Panc1 (cell line): Measurements from ENCODE around the gene SGMS2. TPM values are rescaled to one million over a fixed set of nuclear protein-coding genes. Genes with fewer than 3 reads are reported as not detected.

ENCODE experiments used
- ATAC-seq: fragments of 200-7000 bp; cut with Tn5 transposase; 2 replicates; pipeline ENCODE4 v1.9.1; 2020; ENCODE audit warnings: mild to moderate bottlenecking, moderate library complexity
- BruUV-seq: library from RNA; stranded (reverse); fragments of 400-500 nt; replicated peaks from 2 replicates; lab custom pipeline; 2021; lab: Mats Ljungman, UMichigan
- CTCF ChIA-PET: fragments of 300-600 bp; sonication (Branson Sonifier 250); formaldehyde crosslinking; loops from one replicate; lab custom pipeline; 2022; ENCODE audit warnings: antibody characterized with exemption; lab: Charles Lee
- POLR2A ChIA-PET: fragments of 300-600 bp; sonication (Branson Sonifier 250); formaldehyde crosslinking; loops from one replicate; lab custom pipeline; 2022; ENCODE audit warnings: antibody characterized with exemption; lab: Charles Lee
- DNase-seq: peaks from one replicate; pipeline ENCODE4 v3.0.0-alpha.2; 2010; ENCODE audit warnings: low read depth, low spot score
- H3K27ac ChIP-seq: 2 replicates; pipeline ENCODE4 v1.5.1; 2011; ENCODE audit warnings: mild to moderate bottlenecking, low read length, inconsistent platforms
- H3K27me3 ChIP-seq: fragments of 200-500 bp; sonication (Bioruptor generic); 2 replicates; pipeline ENCODE4 v1.6.0; 2014; ENCODE audit warnings: low read length, inconsistent platforms; ENCODE audit not compliant: control insufficient read depth, insufficient read depth
- H3K36me3 ChIP-seq: fragments of 200-500 bp; sonication (Bioruptor generic); 2 replicates; pipeline ENCODE4 v1.5.1; 2014; ENCODE audit warnings: inconsistent platforms, mild to moderate bottlenecking, low read length, moderate library complexity; ENCODE audit not compliant: control insufficient read depth, insufficient read depth
- H3K4me1 ChIP-seq: 2 replicates; pipeline ENCODE4 v1.5.1; 2011; ENCODE audit warnings: inconsistent platforms, mild to moderate bottlenecking, low read length, moderate library complexity; ENCODE audit not compliant: control insufficient read depth, insufficient read depth
- H3K4me3 ChIP-seq, 2 experiments: 2 replicates each; pipeline ENCODE4 v1.5.1; 2011 to 2012; ENCODE audit warnings: low read depth in 2 of 2, low read length in 2 of 2, mild to moderate bottlenecking in 2 of 2, inconsistent platforms in 1 of 2, moderate library complexity in 1 of 2
- H3K9me3 ChIP-seq: fragments of 200-500 bp; sonication (Bioruptor generic); 2 replicates; pipeline ENCODE4 v1.5.1; 2014; ENCODE audit warnings: low read depth, mild to moderate bottlenecking, inconsistent platforms, low read length, moderate library complexity; ENCODE audit not compliant: control insufficient read depth, insufficient read depth
- POLR2AphosphoS5 ChIP-seq: IDR thresholded peaks from 2 replicates; pipeline ENCODE4 v1.6.1; 2012; ENCODE audit warnings: mild to moderate bottlenecking, low read depth, low read length, moderate library complexity
- REST ChIP-seq, 2 experiments: IDR thresholded peaks; 2 replicates each; pipeline ENCODE4 v1.6.1; 2011 to 2012; ENCODE audit warnings: low read depth in 2 of 2, control low read depth in 1 of 2, low read length in 1 of 2, mild to moderate bottlenecking in 1 of 2, moderate library complexity in 1 of 2; ENCODE audit not compliant: insufficient read depth in 1 of 2
- SIN3A ChIP-seq: IDR thresholded peaks from 2 replicates; pipeline ENCODE4 v1.6.1; 2012; ENCODE audit warnings: low read depth, mild to moderate bottlenecking, low read length, moderate library complexity, borderline replicate concordance; ENCODE audit not compliant: insufficient read depth
- TCF7L2 ChIP-seq: IDR thresholded peaks from 2 replicates; pipeline ENCODE4 v1.6.1; 2011; ENCODE audit warnings: mild to moderate bottlenecking, low read depth, low read length, inconsistent platforms
- in situ Hi-C: cut with HindIII; loops from 2 replicates; pipeline ENCODE4 v1.10.0; 2016; ENCODE audit warnings: low sequenced_read_pairs, low pct_unique_long_range_greater_than_20kb
- intact Hi-C: fragments of 100-400 bp; cut with micrococcal nuclease; formaldehyde crosslinking; loops from one replicate; pipeline ENCODE4 v1.10.0; 2022; ENCODE audit not compliant: unreplicated experiment
- total RNA-seq: library from RNA; stranded (reverse); gene quantifications from one replicate; pipeline ENCODE4 v1.2.1, GENCODE V29; 2021; ENCODE audit not compliant: unreplicated experiment
- TF ChIP-seq, protein P1 (sequence below): fragments of 450-650 bp; IDR thresholded peaks from 2 replicates; pipeline ENCODE4 v1.5.1; 2017; ENCODE audit warnings: mild to moderate bottlenecking

Gene SGMS2
- total RNA-seq, 1 experiment from 2014 or later = 15.6 TPM

GRCh38 chr4:107808572-107808971 lies 16.2 kb upstream of the SGMS2 start:
- POLR2A ChIA-PET = no interaction called here

GRCh38 chr4:107809210-107809609 lies 15.5 kb upstream of the SGMS2 start:
- H3K4me1 ChIP-seq = no peaks in the 10 kb centered on the region
- ChIA-PET POLR2A (no interaction called here), CTCF (no interaction called here)
- intact Hi-C loops = loop anchor here (5.0 kb wide), 1 partner anchor 127 kb away; no protein-coding TSS in a partner anchor
- no peaks in the 10 kb centered on the region for H3K9me3 ChIP-seq
- DNase-seq (no peak), ATAC-seq (no peak)
- no peaks in the 10 kb centered on the region for H3K36me3 ChIP-seq
- BruUV-seq = no TSS peak
- H3K4me3 ChIP-seq = no peak overlapping the region
- H3K27ac ChIP-seq = no peak overlapping the region
- no peaks in the 10 kb centered on the region for H3K27me3 ChIP-seq
- in situ Hi-C loops = no loop called here
- TF ChIP-seq REST (IDR thresholded peaks at IDR 0.05; ENCODE audit: insufficient read depth in 1 of 2, low read depth in 2 of 2, low read length in 1 of 2) (no peak), SIN3A (no peak), TCF7L2 (no peak), POLR2AphosphoS5 (no peak)
- TF ChIP-seq, protein P1, sequence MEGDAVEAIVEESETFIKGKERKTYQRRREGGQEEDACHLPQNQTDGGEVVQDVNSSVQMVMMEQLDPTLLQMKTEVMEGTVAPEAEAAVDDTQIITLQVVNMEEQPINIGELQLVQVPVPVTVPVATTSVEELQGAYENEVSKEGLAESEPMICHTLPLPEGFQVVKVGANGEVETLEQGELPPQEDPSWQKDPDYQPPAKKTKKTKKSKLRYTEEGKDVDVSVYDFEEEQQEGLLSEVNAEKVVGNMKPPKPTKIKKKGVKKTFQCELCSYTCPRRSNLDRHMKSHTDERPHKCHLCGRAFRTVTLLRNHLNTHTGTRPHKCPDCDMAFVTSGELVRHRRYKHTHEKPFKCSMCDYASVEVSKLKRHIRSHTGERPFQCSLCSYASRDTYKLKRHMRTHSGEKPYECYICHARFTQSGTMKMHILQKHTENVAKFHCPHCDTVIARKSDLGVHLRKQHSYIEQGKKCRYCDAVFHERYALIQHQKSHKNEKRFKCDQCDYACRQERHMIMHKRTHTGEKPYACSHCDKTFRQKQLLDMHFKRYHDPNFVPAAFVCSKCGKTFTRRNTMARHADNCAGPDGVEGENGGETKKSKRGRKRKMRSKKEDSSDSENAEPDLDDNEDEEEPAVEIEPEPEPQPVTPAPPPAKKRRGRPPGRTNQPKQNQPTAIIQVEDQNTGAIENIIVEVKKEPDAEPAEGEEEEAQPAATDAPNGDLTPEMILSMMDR = no peak

More at GRCh38 chr4:107808572-107808971, 16.2 kb upstream of the SGMS2 start:
- TF ChIP-seq SIN3A (no peak), REST (IDR thresholded peaks at IDR 0.05; ENCODE audit: insufficient read depth in 1 of 2, low read depth in 2 of 2, low read length in 1 of 2) (no peak), TCF7L2 (no peak), POLR2AphosphoS5 (no peak)
- TF ChIP-seq, protein P1 = no peak
- in situ Hi-C loops (no loop called here), intact Hi-C loops (loop anchor here (5.0 kb wide), 1 partner anchor 126 kb away; no protein-coding TSS in a partner anchor)
- no peak for DNase-seq
- no peaks in the 10 kb centered on the region for H3K27me3 ChIP-seq
- no TSS peak for BruUV-seq
- no peaks in the 10 kb centered on the region for H3K36me3 ChIP-seq
- no peak overlapping the region for H3K4me3 ChIP-seq
- CTCF ChIA-PET = no interaction called here
- no peak for ATAC-seq
- H3K9me3 ChIP-seq = no peaks in the 10 kb centered on the region
- no peaks in the 10 kb centered on the region for H3K4me1 ChIP-seq
- no peak overlapping the region for H3K27ac ChIP-seq
